Neural cell (in vitro differentiated cells): ENCODE results near the gene PTPRT.

Experiments
- EP300 ChIP-seq: fragments of 450-650 bp; conservative IDR thresholded peaks from 2 replicates; pipeline ENCODE4 v1.6.1; 2014; ENCODE audit warnings: antibody characterized with exemption, mild to moderate bottlenecking, moderate library complexity; ENCODE audit not compliant: poor library complexity, severe bottlenecking
- EZH2 ChIP-seq: fragments of 200-600, 300-800 bp; shearing (Covaris generic), sonication (generic); IDR thresholded peaks from 2 replicates; pipeline ENCODE4 v1.6.1; 2014; ENCODE audit warnings: antibody characterized with exemption, low read length, borderline replicate concordance, mild to moderate bottlenecking; ENCODE audit not compliant: insufficient read depth, poor library complexity, severe bottlenecking
- MXI1 ChIP-seq: fragments of 450-650 bp; conservative IDR thresholded peaks from 2 replicates; pipeline ENCODE4 v1.6.1; 2014; ENCODE audit warnings: antibody characterized with exemption, mild to moderate bottlenecking; ENCODE audit not compliant: poor library complexity, severe bottlenecking
- RAD21 ChIP-seq: fragments of 450-650 bp; conservative IDR thresholded peaks from 2 replicates; pipeline ENCODE4 v1.6.1; 2014; ENCODE audit warnings: antibody characterized with exemption, mild to moderate bottlenecking, moderate library complexity
- SMC3 ChIP-seq: fragments of 450-650 bp; conservative IDR thresholded peaks from 2 replicates; pipeline ENCODE4 v1.6.1; 2014; ENCODE audit warnings: antibody characterized with exemption, mild to moderate bottlenecking, moderate library complexity; ENCODE audit not compliant: poor library complexity
- TAF1 ChIP-seq: IDR thresholded peaks from 2 replicates; pipeline ENCODE4 v1.6.1; 2012; ENCODE audit warnings: low read depth
- TF ChIP-seq, protein P1 (sequence below): fragments of 450-650 bp; IDR thresholded peaks from 2 replicates; pipeline ENCODE4 v1.5.1; 2014; ENCODE audit warnings: antibody characterized with exemption, mild to moderate bottlenecking, moderate library complexity; ENCODE audit not compliant: poor library complexity, severe bottlenecking

DNA sequence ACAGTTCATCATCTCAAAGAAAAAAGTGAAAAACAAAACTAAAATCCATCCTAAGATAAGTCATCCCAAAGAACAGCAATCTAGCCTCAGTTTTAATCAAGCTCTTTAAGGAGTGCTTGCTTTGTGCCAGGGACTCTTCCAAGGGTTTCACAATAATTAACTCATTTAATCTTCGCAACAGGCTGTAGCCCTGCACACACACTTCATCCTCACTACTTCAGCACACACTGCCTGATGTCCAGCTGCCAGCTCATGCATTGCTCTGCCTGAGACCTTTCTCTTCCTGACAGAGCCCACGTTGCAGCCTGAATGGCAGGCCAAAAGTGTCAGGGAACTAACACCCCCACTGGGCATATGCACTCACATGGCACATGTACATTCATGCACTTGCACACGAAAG, 21.2 kb upstream of the PTPRT start:
- TF ChIP-seq, protein P1, sequence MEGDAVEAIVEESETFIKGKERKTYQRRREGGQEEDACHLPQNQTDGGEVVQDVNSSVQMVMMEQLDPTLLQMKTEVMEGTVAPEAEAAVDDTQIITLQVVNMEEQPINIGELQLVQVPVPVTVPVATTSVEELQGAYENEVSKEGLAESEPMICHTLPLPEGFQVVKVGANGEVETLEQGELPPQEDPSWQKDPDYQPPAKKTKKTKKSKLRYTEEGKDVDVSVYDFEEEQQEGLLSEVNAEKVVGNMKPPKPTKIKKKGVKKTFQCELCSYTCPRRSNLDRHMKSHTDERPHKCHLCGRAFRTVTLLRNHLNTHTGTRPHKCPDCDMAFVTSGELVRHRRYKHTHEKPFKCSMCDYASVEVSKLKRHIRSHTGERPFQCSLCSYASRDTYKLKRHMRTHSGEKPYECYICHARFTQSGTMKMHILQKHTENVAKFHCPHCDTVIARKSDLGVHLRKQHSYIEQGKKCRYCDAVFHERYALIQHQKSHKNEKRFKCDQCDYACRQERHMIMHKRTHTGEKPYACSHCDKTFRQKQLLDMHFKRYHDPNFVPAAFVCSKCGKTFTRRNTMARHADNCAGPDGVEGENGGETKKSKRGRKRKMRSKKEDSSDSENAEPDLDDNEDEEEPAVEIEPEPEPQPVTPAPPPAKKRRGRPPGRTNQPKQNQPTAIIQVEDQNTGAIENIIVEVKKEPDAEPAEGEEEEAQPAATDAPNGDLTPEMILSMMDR = no peak
- no peak for TF ChIP-seq EP300
- TF ChIP-seq EZH2 = no peak
- TF ChIP-seq MXI1 = no peak
- TF ChIP-seq SMC3 = no peak
- TF ChIP-seq TAF1 = no peak
- TF ChIP-seq RAD21 = no peak
